IMR-90 (cell line): ENCODE measurements around the gene ANKH. TPM values are rescaled to one million over a fixed set of nuclear protein-coding genes. Genes with fewer than 3 reads are reported as not detected.

Experiments used
- ATAC-seq: fragments of 200-7000 bp; cut with Tn5 transposase; 2 replicates; pipeline ENCODE4 v1.9.1; 2020; ENCODE audit warnings: low read depth, mild to moderate bottlenecking, moderate library complexity
- BruUV-seq: library from RNA; stranded (reverse); fragments of 400-500 nt; replicated peaks from 2 replicates; lab custom pipeline; 2021; lab: Mats Ljungman, UMichigan
- CTCF ChIA-PET: fragments of 300-600 bp; formaldehyde crosslinking; extraction: SDS; loops from one replicate; lab custom pipeline; 2021; ENCODE audit warnings: antibody characterized with exemption; lab: Yijun Ruan, JAX
- POLR2A ChIA-PET: fragments of 300-600 bp; sonication (Branson Sonifier 250); formaldehyde crosslinking; loops from one replicate; lab custom pipeline; 2022; ENCODE audit warnings: antibody characterized with exemption; ENCODE audit not compliant: unreplicated experiment; lab: Charles Lee
- DNase-seq: peaks from one replicate; pipeline ENCODE4 v3.0.0; 2013
- H2AFZ ChIP-seq: replicated peaks from 2 replicates; pipeline ENCODE3; 2013; ENCODE audit warnings: low read length, mild to moderate bottlenecking; ENCODE audit not compliant: poor library complexity
- H2AK5ac ChIP-seq: 2 replicates; pipeline ENCODE4 v1.6.1; 2013; ENCODE audit warnings: low read depth, low read length, inconsistent platforms
- H2AK9ac ChIP-seq: replicated peaks from 2 replicates; pipeline ENCODE3; 2013; ENCODE audit warnings: mild to moderate bottlenecking, low read depth, low read length, moderate library complexity; ENCODE audit not compliant: poor library complexity
- H2BK120ac ChIP-seq: 2 replicates; pipeline ENCODE4 v1.6.1; 2013; ENCODE audit warnings: low read depth, low read length, inconsistent platforms
- H2BK15ac ChIP-seq: 3 replicates; pipeline ENCODE4 v1.6.1; 2013; ENCODE audit warnings: low read depth, low read length, inconsistent platforms
- H2BK20ac ChIP-seq: 2 replicates; pipeline ENCODE4 v1.6.1; 2013; ENCODE audit warnings: low read depth, mild to moderate bottlenecking, inconsistent platforms, low read length, moderate library complexity
- H2BK5ac ChIP-seq: 2 replicates; pipeline ENCODE4 v1.6.1; 2013; ENCODE audit warnings: mild to moderate bottlenecking, low read depth, low read length, inconsistent platforms; ENCODE audit not compliant: poor library complexity, severe bottlenecking
- H3K14ac ChIP-seq: replicated peaks from 2 replicates; pipeline ENCODE4 v1.6.1; 2013; ENCODE audit warnings: low read depth, low read length, inconsistent platforms
- H3K18ac ChIP-seq: 2 replicates; pipeline ENCODE4 v1.6.1; 2013; ENCODE audit warnings: low read depth, low read length, control low read depth
- H3K23ac ChIP-seq: 2 replicates; pipeline ENCODE4 v1.6.1; 2013; ENCODE audit warnings: low read depth, low read length, inconsistent platforms
- H3K27ac ChIP-seq: 2 replicates; pipeline ENCODE4 v1.5.1; 2013; ENCODE audit warnings: mild to moderate bottlenecking, control low read depth, low read length; ENCODE audit not compliant: insufficient read depth
- H3K27me3 ChIP-seq: 2 replicates; pipeline ENCODE4 v1.6.1; 2013; ENCODE audit warnings: low read length; ENCODE audit not compliant: control insufficient read depth, insufficient read depth
- H3K36me3 ChIP-seq: 2 replicates; pipeline ENCODE4 v1.6.1; 2013; ENCODE audit warnings: low read length, mixed read lengths; ENCODE audit not compliant: control insufficient read depth, insufficient read depth
- H3K4ac ChIP-seq: 2 replicates; pipeline ENCODE4 v1.6.1; 2013; ENCODE audit warnings: low read depth, low read length, inconsistent platforms
- H3K4me1 ChIP-seq: 2 replicates; pipeline ENCODE4 v1.6.1; 2013; ENCODE audit warnings: low read length, mixed read lengths; ENCODE audit not compliant: control insufficient read depth, insufficient read depth
- H3K4me2 ChIP-seq: 2 replicates; pipeline ENCODE4 v1.6.1; 2013; ENCODE audit warnings: low read depth, mild to moderate bottlenecking, control low read depth, low read length, moderate library complexity
- H3K4me3 ChIP-seq: 2 replicates; pipeline ENCODE4 v1.5.1; 2013; ENCODE audit warnings: low read depth, mild to moderate bottlenecking, control low read depth, low read length, moderate library complexity; ENCODE audit not compliant: insufficient read depth
- H3K56ac ChIP-seq: 2 replicates; pipeline ENCODE4 v1.6.1; 2013; ENCODE audit warnings: low read length, inconsistent platforms; ENCODE audit not compliant: insufficient read depth; ENCODE audit errors: extremely low read depth
- H3K79me1 ChIP-seq, 2 experiments: 2 replicates each; pipeline ENCODE4 v1.6.1; 2013; ENCODE audit warnings: low read length in 2 of 2, inconsistent platforms in 1 of 2, low read depth in 1 of 2
- H3K9ac ChIP-seq: 2 replicates; pipeline ENCODE4 v1.6.1; 2013; ENCODE audit warnings: low read depth, low read length, control low read depth
- H3K9me1 ChIP-seq: 2 replicates; pipeline ENCODE4 v1.6.1; 2013; ENCODE audit warnings: low read length, inconsistent platforms; ENCODE audit not compliant: insufficient read depth
- H3K9me3 ChIP-seq: 2 replicates; pipeline ENCODE4 v1.6.1; 2013; ENCODE audit warnings: low read length; ENCODE audit not compliant: control insufficient read depth, insufficient read depth
- H4K20me1 ChIP-seq: 2 replicates; pipeline ENCODE4 v1.6.1; 2013; ENCODE audit warnings: low read length, inconsistent platforms; ENCODE audit not compliant: insufficient read depth
- H4K5ac ChIP-seq: 2 replicates; pipeline ENCODE4 v1.6.1; 2013; ENCODE audit warnings: mild to moderate bottlenecking, low read depth, low read length, control low read depth
- H4K8ac ChIP-seq, 2 experiments: 2 replicates each; pipeline ENCODE4 v1.6.1; 2013; ENCODE audit warnings: low read depth in 2 of 2, low read length in 2 of 2, control low read depth in 1 of 2, inconsistent platforms in 1 of 2
- H4K91ac ChIP-seq: 2 replicates; pipeline ENCODE4 v1.6.1; 2013; ENCODE audit warnings: low read depth, low read length, inconsistent platforms; ENCODE audit not compliant: insufficient read depth
- BHLHE40 ChIP-seq: fragments of 150-350 bp; IDR thresholded peaks from 2 replicates; pipeline ENCODE4 v1.6.1; 2016; ENCODE audit warnings: mild to moderate bottlenecking, low read depth, low read length
- CEBPB ChIP-seq: IDR thresholded peaks from 2 replicates; pipeline ENCODE4 v1.6.1; 2012; ENCODE audit warnings: low read depth, low read length, improper control_type of control experiment
- CTCF ChIP-seq: conservative IDR thresholded peaks from 2 replicates; pipeline ENCODE4 v1.5.1; 2012; ENCODE audit warnings: mild to moderate bottlenecking, low read depth, low read length, improper control_type of control experiment
- FOS ChIP-seq: fragments of 150-350 bp; IDR thresholded peaks from 2 replicates; pipeline ENCODE4 v1.6.1; 2016; ENCODE audit warnings: low read depth, low read length
- MAFK ChIP-seq: IDR thresholded peaks from 2 replicates; pipeline ENCODE4 v1.6.1; 2012; ENCODE audit warnings: low read depth, low read length, improper control_type of control experiment
- MAZ ChIP-seq: IDR thresholded peaks from 2 replicates; pipeline ENCODE4 v1.6.1; 2012; ENCODE audit warnings: low read depth, mild to moderate bottlenecking, low read length, improper control_type of control experiment, moderate library complexity, borderline replicate concordance
- NFE2L2 ChIP-seq: fragments of 150-350 bp; IDR thresholded peaks from 2 replicates; pipeline ENCODE4 v1.6.1; 2016; ENCODE audit warnings: low read depth, mild to moderate bottlenecking, low read length
- RAD21 ChIP-seq: IDR thresholded peaks from 2 replicates; pipeline ENCODE4 v1.6.1; 2012; ENCODE audit warnings: low read length, improper control_type of control experiment
- RCOR1 ChIP-seq: IDR thresholded peaks from 2 replicates; pipeline ENCODE4 v1.6.1; 2012; ENCODE audit warnings: mild to moderate bottlenecking, low read length, improper control_type of control experiment; ENCODE audit not compliant: insufficient replicate concordance
- USF2 ChIP-seq: fragments of 150-350 bp; IDR thresholded peaks from 2 replicates; pipeline ENCODE4 v1.6.1; 2017; ENCODE audit warnings: mild to moderate bottlenecking, antibody characterized with exemption, low read length, low read depth
- WGBS, 2 experiments: methylation state at CpG; one replicate each; pipeline versions ENCODE4 v1.1.5 to v1.1.7; 2013; ENCODE audit warnings: missing lambda C conversion rate in 2 of 2; ENCODE audit not compliant: insufficient read length in 1 of 2; ENCODE audit errors: extremely low coverage in 2 of 2; 5-methylcytosine and 5-hydroxymethylcytosine counted together
- dilution Hi-C: fragments of 300-500 bp; cut with HindIII; formaldehyde crosslinking; loops from one replicate; pipeline ENCODE4 v1.14.3; 2018; ENCODE audit warnings: low sequenced_read_pairs; ENCODE audit not compliant: unreplicated experiment
- in situ Hi-C: fragments of 300-500 bp; cut with MboI; formaldehyde crosslinking; loops from 3 replicates; pipeline ENCODE4 v1.14.3; 2019; ENCODE audit warnings: low sequenced_read_pairs, inconsistent platforms, mixed read lengths
- intact Hi-C: fragments of 100-400 bp; cut with micrococcal nuclease; formaldehyde crosslinking; loops from 2 replicates; pipeline ENCODE4 v1.10.0; 2022
- polyA plus RNA-seq, 3 experiments: library from polyadenylated mRNA; depleted of rRNA; stranded (reverse); fragments of >200 nt; gene quantifications; 2 replicates each; pipeline ENCODE4 v1.2.3, GENCODE V29; 2012; ENCODE audit warnings: low replicate concordance in 1 of 3
- total RNA-seq: library from RNA; depleted of rRNA; stranded (reverse); fragments of >200 nt; gene quantifications from 2 replicates; pipeline ENCODE4 v1.2.3, GENCODE V29; 2012

The ANKH gene
- total and polyA plus RNA-seq, 2 of the 4 experiments (the other 2 are of a cell fraction) = 5.2 to 17.2 TPM

GRCh38 chr5:14781106-14781505 is 90.5 kb downstream of the ANKH start:
- peaks cover 5% of the 10 kb centered on the region; the same call in 1 of the 2 replicates for H3K9me1 ChIP-seq
- dilution Hi-C loops = no loop called here
- TF ChIP-seq CTCF (no peak), MAZ (no peak), RAD21 (no peak), MAFK (no peak), NFE2L2 (no peak), CEBPB (no peak), RCOR1 (no peak), FOS (no peak), BHLHE40 (no peak), USF2 (no peak)
- no peak overlapping the region for H2AFZ ChIP-seq
- no peak overlapping the region for H3K9ac ChIP-seq
- no peaks in the 10 kb centered on the region for H4K20me1 ChIP-seq
- CTCF ChIA-PET = no interaction called here
- H2BK20ac ChIP-seq = no peak overlapping the region
- BruUV-seq = no TSS peak
- H3K4ac ChIP-seq = no peak overlapping the region
- peaks cover 2% of the 10 kb centered on the region for H3K36me3 ChIP-seq
- no peak overlapping the region for H3K56ac ChIP-seq
- H2BK5ac ChIP-seq = no peak overlapping the region
- H2BK15ac ChIP-seq = no peak overlapping the region
- H2BK120ac ChIP-seq = no peak overlapping the region
- H3K4me1 ChIP-seq = no peaks in the 10 kb centered on the region
- in situ Hi-C loops = no loop called here
- 65% methylated on average over 2 of the region's 5 CpGs; no CpG with 5 or more reads in 1 of the 2 experiments for WGBS, 2 experiments
- no peak overlapping the region for H2AK9ac ChIP-seq
- H3K27ac ChIP-seq = no peak overlapping the region
- H3K4me2 ChIP-seq = no peak overlapping the region
- no peak overlapping the region for H3K23ac ChIP-seq
- H3K18ac ChIP-seq = no peak overlapping the region
- peaks cover 5% of the 10 kb centered on the region for H3K9me3 ChIP-seq
- no peak overlapping the region for H4K8ac ChIP-seq
- DNase-seq (peak; percentile 18), ATAC-seq (no peak)
- POLR2A ChIA-PET = no interaction called here
- intact Hi-C loops = no loop called here
- H3K27me3 ChIP-seq = no peaks in the 10 kb centered on the region
- H4K5ac ChIP-seq = no peak overlapping the region
- H3K4me3 ChIP-seq = no peak overlapping the region
- no peak overlapping the region for H4K91ac ChIP-seq
- no peak overlapping the region for H2AK5ac ChIP-seq
- H3K14ac ChIP-seq = no peak overlapping the region
- no peaks in the 10 kb centered on the region; a peak in 3 of 4 replicates for H3K79me1 ChIP-seq
